Measurements from ENCODE around the gene ANKRD29.

ANKRD29 gene

DNA sequence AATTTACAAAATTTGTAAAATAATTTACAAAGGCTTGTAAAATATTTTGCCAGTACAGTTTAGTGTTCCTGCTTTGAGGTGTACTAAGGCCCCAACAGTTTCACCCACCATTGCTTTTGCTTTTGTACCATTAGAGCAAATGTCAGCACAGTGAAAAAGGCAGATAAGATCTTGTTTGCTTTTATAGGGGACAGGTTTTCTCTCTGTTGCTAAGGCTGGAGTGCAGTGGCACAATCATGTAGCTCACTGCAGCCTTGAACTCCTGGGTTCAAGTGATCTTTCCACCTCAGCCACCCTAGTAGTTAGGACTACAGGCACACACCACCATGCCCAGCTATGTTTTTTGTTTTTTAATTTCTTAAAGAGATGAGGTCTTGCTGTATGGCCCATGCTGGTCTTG is 56.8 kb downstream of the ANKRD29 start:
- TF ChIP-seq, protein P1, sequence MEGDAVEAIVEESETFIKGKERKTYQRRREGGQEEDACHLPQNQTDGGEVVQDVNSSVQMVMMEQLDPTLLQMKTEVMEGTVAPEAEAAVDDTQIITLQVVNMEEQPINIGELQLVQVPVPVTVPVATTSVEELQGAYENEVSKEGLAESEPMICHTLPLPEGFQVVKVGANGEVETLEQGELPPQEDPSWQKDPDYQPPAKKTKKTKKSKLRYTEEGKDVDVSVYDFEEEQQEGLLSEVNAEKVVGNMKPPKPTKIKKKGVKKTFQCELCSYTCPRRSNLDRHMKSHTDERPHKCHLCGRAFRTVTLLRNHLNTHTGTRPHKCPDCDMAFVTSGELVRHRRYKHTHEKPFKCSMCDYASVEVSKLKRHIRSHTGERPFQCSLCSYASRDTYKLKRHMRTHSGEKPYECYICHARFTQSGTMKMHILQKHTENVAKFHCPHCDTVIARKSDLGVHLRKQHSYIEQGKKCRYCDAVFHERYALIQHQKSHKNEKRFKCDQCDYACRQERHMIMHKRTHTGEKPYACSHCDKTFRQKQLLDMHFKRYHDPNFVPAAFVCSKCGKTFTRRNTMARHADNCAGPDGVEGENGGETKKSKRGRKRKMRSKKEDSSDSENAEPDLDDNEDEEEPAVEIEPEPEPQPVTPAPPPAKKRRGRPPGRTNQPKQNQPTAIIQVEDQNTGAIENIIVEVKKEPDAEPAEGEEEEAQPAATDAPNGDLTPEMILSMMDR (IDR thresholded peaks at IDR 0.05): no peak

DNA sequence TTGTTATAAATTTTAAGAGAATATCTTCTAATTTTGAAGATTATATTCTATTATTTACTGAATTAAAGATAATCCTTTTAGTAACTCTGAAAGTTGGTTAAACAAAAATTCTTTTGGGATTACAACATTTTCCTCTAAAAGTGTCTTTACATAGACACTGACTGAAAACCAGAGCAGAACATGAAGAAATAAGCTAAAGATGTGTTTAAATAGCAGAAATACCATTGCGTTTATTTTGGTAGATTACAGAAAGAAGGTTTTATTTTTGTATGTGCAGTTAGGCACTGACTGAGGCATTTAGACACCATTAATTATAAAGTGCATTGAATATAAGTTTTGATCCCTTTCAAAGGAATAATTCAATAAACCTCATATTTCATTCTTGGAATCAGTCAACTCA is 62.9 kb downstream of the ANKRD29 start:
- TF ChIP-seq, protein P1 (IDR thresholded peaks at IDR 0.05): no peak

DNA sequence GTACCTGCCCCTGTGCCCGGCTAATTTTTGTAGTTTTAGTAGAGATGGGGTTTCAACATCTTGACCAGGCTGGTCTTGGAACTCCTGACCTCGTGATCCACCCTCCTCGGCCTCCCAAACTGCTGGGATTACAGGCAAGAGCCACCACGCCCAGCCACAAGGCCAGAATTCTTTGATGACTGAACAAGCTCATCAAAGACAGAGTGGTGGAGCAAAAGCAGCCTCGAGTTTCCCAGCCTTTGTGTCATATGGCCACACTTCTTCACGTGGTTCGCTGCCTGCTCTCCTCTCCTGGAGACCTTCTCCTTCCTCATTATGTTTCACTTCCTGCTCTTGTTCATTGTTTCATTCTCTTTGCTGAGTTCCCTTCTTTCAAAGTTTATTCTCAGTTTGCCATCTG is 66.5 kb downstream of the ANKRD29 start:
- TF ChIP-seq, protein P1 (IDR thresholded peaks at IDR 0.05): no peak

DNA sequence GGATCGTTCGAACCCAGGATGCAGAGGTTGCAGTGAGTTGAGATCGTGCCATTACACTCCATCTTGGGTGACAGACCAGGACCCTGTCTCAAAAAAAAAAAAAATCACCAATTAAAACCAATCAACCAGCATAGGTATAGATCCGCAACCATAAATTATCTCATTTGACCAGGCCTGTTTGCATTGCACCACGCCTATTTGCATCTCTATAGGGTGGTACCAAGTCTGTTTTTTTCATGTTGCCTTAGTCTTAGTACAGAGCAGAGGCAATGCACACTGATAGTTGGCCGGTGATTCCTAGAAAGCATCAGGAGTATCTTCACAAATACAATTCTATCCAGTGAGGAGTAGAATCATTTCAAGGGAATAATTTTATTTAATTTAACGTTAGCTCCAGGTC is 67.1 kb downstream of the ANKRD29 start:
- TF ChIP-seq, protein P1 (IDR thresholded peaks at IDR 0.05): no peak

DNA sequence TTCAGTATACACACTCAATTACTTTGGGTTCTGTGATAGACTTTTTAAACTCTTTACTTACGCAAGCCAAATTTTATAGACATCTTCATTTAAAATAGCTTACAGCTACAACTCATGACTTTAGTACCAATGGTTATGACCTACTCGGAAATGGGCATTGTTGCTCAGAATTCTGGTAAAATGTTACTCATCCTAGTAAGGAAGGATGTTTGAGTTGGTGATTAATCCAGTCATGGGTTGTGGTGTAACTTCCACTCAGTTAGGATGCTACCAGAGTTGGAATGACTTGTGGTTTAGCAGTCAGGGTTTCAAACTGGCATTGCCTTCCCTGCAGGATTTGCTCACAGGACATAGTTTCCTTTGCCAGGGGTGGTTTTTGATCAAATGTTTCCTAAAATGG is 69.0 kb downstream of the ANKRD29 start:
- TF ChIP-seq, protein P1 (IDR thresholded peaks at IDR 0.05): no peak

DNA sequence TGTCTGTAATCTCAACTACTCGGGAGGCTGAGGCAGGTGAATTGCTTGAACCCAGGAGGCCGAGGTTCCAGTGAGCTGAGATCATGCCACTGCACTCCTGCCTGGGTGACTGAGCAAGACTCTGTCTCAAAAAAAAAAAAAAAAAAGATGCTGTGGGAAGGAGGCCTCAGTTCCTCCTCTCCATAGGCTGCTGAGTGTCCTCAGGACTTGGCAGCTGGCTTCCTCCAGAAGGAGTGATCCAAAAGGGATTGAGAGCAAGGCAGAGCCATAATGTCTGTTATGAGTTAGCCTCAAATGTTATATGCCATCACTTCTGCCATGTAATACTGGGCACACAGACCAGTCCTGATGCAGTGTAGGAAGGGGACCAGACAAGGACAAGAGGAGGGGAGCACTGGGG is 69.8 kb downstream of the ANKRD29 start:
- TF ChIP-seq, protein P1 (IDR thresholded peaks at IDR 0.05): no peak

DNA sequence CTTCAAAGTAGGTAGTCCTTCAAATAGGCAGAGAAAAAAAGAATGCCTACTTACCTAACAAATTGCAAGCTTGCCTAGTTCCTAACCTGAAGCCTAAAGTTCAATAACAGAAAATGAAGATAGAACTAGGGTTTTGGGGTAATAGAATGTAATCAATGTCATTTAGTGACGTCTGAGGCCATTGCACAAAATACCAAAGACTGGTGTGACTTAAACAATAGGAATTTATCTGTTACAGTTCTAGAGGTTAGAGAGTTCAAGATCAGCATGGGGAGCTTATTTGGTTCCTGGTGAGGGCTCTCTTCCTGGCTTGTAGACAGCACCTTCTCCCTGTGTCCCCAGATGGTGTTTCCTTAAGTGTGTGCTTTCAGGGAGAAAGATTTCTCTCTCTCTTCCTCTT is 71.7 kb downstream of the ANKRD29 start:
- TF ChIP-seq, protein P1 (IDR thresholded peaks at IDR 0.05): no peak

DNA sequence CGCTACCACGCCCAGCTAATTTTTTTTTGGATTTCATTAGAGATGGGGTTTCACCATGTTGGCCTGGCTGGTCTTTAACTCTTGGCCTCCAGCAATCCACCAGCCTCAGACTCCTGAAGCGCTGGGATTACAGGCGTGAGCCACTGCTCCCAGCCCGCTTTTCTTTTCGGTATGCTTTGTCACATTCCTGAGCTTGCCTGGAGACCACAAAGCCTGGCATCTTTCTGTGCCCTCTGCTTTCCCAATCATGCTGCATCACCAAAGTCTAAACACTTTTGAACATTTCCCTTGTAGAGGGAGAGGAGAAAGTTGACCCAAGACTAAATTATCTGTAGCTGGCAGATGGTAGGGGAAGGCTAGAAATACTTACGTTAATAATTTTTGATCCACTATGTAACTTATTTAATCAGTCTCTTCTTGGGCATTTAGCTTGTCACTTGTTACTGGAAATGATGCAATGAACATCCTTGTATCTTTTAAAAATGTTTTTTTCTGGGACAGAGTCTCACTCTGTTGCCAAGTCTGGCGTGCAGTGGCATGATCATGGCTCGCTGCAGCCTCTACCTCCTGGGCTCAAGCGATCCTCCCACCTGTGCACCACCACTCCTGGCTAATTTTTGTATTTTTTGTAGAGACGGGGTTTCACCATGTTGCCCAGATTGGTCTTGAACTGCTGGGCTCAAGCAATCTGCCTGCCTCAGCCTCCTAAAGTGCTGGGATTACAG is 73.7 kb downstream of the ANKRD29 start:
- TF ChIP-seq, protein P1 (IDR thresholded peaks at IDR 0.05): no peak

Data from LNCAP (cell line).